K562 (cell line): ENCODE measurements around the gene MIDN. TPM values are rescaled to one million over a fixed set of nuclear protein-coding genes. Genes with fewer than 3 reads are reported as not detected.

Experiments used
- CHD2 ChIP-seq: IDR thresholded peaks from 2 replicates; pipeline ENCODE4 v1.6.1; 2011; ENCODE audit warnings: low read depth, low read length
- NFATC3 ChIP-seq: fragments of 450-650 bp; IDR thresholded peaks from 2 replicates; pipeline ENCODE4 v1.6.1; 2017; ENCODE audit warnings: mild to moderate bottlenecking
- NR3C1 ChIP-seq: sonication (generic); formaldehyde crosslinking; IDR thresholded peaks from 2 replicates; pipeline ENCODE4 v1.8.1; 2022; ENCODE audit warnings: missing genetic modification reagents
- PCBP2 ChIP-seq: fragments of 200-400 bp; formaldehyde crosslinking; IDR thresholded peaks from 2 replicates; pipeline ENCODE4 v1.6.1; 2018; ENCODE audit warnings: low read length, low read depth, mild to moderate bottlenecking, moderate library complexity; ENCODE audit not compliant: poor library complexity, severe bottlenecking
- POLR2AphosphoS5 ChIP-seq: IDR thresholded peaks from 2 replicates; pipeline ENCODE4 v1.6.1; 2011; ENCODE audit warnings: mild to moderate bottlenecking, low read depth, low read length, moderate library complexity; ENCODE audit not compliant: control insufficient read depth, insufficient read depth
- SUPT5H ChIP-seq: fragments of 450-650 bp; IDR thresholded peaks from 2 replicates; pipeline ENCODE4 v1.6.1; 2016
- U2AF2 ChIP-seq: fragments of 200-400 bp; formaldehyde crosslinking; optimal IDR thresholded peaks from 2 replicates; pipeline ENCODE3; 2017; ENCODE audit warnings: low read depth, mild to moderate bottlenecking, low read length
- ZNF232 ChIP-seq: sonication (generic); formaldehyde crosslinking; IDR thresholded peaks from 2 replicates; pipeline ENCODE4 v1.8.0; 2022; ENCODE audit warnings: mild to moderate bottlenecking, missing genetic modification reagents
- ZNF707 ChIP-seq: fragments of 250-450 bp; sonication (Bioruptor Pico); conservative IDR thresholded peaks from 2 replicates; pipeline ENCODE4 v1.8.0; 2022; ENCODE audit warnings: inconsistent platforms, mild to moderate bottlenecking, moderate library complexity
- polyA plus RNA-seq, 8 experiments: library from polyadenylated mRNA; depleted of rRNA in 4 of 8; stranded (reverse) in 5 of 8; unstranded in 3 of 8; fragments of >200 nt; fragmentation: Nextera tagmentation in 2 of 8; fragmentation: Illumina TruSeq in 1 of 8; extraction: Ambion mirVana in 2 of 8; extraction: Trizol in 1 of 8; gene quantifications; 2 replicates each; pipeline versions ENCODE4 v1.2.1 to v1.2.3, GENCODE V29; 2011 to 2014; ENCODE audit warnings: inconsistent platforms in 1 of 8, missing spikeins in 1 of 8
- total RNA-seq, 7 experiments: library from RNA; depleted of rRNA in 6 of 7; stranded (reverse); fragments of >200 nt in 6 of 7; fragmentation: Illumina TruSeq in 2 of 7; extraction: Trizol in 2 of 7; gene quantifications; 2 replicates each; pipeline versions ENCODE4 v1.2.1 to v1.2.3, GENCODE V29; 2011 to 2021; ENCODE audit warnings: low replicate concordance in 1 of 7
- TF ChIP-seq, protein P1 (sequence below): fragments of 450-650 bp; IDR thresholded peaks from 2 replicates; pipeline ENCODE4 v1.6.1; 2016; ENCODE audit warnings: mild to moderate bottlenecking, moderate library complexity
- TF ChIP-seq, protein P2 (sequence below): IDR thresholded peaks from 2 replicates; pipeline ENCODE4 v1.6.1; 2014; ENCODE audit warnings: antibody characterized with exemption
- TF ChIP-seq, protein P3 (sequence below): fragments of 250-450 bp; sonication (Bioruptor Pico); IDR thresholded peaks from 2 replicates; pipeline ENCODE4 v1.5.1; 2021; ENCODE audit warnings: mild to moderate bottlenecking
- TF ChIP-seq, protein P4 (sequence below): fragments of 250-450 bp; sonication (Bioruptor Pico); IDR thresholded peaks from 2 replicates; pipeline ENCODE4 v1.8.0; 2022; ENCODE audit warnings: moderate library complexity, mild to moderate bottlenecking, inconsistent platforms

MIDN gene
- total and polyA plus RNA-seq, 9 of the 15 experiments (the other 6 are each of a cell fraction or from before 2014, with no cell fraction given) = 0.17 to 120 (median 10.1) TPM

DNA sequence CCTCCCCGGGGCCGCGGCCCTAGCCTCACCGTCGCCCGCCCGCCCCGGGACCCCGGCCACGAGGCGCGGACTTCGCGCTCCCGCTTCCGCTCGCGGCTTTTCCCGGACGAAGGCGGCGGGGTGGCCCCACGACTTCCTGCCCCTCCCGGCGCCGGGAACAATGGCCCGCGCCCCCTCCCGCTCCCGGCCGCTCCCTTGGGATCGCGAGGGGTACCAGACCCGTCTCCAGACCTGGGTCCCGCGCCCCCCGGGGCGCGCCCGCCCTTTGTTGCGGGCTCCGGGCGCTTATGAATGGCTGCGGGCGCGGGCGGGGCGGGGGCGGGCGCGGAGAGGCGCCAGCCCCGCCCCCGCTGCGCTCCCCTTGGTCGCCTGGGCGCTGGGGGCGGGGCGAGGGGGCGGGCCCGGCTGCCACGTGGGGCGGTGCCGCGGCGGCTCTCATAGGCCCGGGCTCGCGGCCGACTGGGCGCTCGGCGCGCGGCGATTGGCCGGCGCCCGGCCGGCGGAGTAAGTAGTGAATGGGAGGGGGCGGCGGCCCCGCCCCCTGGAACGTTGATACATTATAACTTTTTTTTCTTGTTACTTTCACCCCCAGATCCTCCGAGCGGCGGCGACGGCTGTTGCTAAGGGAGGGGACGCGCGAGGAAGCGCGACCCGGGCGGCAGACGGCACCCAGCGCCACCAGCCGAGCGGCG is 1.1 kb downstream of the MIDN start (continued):
- TF ChIP-seq, protein P1, sequence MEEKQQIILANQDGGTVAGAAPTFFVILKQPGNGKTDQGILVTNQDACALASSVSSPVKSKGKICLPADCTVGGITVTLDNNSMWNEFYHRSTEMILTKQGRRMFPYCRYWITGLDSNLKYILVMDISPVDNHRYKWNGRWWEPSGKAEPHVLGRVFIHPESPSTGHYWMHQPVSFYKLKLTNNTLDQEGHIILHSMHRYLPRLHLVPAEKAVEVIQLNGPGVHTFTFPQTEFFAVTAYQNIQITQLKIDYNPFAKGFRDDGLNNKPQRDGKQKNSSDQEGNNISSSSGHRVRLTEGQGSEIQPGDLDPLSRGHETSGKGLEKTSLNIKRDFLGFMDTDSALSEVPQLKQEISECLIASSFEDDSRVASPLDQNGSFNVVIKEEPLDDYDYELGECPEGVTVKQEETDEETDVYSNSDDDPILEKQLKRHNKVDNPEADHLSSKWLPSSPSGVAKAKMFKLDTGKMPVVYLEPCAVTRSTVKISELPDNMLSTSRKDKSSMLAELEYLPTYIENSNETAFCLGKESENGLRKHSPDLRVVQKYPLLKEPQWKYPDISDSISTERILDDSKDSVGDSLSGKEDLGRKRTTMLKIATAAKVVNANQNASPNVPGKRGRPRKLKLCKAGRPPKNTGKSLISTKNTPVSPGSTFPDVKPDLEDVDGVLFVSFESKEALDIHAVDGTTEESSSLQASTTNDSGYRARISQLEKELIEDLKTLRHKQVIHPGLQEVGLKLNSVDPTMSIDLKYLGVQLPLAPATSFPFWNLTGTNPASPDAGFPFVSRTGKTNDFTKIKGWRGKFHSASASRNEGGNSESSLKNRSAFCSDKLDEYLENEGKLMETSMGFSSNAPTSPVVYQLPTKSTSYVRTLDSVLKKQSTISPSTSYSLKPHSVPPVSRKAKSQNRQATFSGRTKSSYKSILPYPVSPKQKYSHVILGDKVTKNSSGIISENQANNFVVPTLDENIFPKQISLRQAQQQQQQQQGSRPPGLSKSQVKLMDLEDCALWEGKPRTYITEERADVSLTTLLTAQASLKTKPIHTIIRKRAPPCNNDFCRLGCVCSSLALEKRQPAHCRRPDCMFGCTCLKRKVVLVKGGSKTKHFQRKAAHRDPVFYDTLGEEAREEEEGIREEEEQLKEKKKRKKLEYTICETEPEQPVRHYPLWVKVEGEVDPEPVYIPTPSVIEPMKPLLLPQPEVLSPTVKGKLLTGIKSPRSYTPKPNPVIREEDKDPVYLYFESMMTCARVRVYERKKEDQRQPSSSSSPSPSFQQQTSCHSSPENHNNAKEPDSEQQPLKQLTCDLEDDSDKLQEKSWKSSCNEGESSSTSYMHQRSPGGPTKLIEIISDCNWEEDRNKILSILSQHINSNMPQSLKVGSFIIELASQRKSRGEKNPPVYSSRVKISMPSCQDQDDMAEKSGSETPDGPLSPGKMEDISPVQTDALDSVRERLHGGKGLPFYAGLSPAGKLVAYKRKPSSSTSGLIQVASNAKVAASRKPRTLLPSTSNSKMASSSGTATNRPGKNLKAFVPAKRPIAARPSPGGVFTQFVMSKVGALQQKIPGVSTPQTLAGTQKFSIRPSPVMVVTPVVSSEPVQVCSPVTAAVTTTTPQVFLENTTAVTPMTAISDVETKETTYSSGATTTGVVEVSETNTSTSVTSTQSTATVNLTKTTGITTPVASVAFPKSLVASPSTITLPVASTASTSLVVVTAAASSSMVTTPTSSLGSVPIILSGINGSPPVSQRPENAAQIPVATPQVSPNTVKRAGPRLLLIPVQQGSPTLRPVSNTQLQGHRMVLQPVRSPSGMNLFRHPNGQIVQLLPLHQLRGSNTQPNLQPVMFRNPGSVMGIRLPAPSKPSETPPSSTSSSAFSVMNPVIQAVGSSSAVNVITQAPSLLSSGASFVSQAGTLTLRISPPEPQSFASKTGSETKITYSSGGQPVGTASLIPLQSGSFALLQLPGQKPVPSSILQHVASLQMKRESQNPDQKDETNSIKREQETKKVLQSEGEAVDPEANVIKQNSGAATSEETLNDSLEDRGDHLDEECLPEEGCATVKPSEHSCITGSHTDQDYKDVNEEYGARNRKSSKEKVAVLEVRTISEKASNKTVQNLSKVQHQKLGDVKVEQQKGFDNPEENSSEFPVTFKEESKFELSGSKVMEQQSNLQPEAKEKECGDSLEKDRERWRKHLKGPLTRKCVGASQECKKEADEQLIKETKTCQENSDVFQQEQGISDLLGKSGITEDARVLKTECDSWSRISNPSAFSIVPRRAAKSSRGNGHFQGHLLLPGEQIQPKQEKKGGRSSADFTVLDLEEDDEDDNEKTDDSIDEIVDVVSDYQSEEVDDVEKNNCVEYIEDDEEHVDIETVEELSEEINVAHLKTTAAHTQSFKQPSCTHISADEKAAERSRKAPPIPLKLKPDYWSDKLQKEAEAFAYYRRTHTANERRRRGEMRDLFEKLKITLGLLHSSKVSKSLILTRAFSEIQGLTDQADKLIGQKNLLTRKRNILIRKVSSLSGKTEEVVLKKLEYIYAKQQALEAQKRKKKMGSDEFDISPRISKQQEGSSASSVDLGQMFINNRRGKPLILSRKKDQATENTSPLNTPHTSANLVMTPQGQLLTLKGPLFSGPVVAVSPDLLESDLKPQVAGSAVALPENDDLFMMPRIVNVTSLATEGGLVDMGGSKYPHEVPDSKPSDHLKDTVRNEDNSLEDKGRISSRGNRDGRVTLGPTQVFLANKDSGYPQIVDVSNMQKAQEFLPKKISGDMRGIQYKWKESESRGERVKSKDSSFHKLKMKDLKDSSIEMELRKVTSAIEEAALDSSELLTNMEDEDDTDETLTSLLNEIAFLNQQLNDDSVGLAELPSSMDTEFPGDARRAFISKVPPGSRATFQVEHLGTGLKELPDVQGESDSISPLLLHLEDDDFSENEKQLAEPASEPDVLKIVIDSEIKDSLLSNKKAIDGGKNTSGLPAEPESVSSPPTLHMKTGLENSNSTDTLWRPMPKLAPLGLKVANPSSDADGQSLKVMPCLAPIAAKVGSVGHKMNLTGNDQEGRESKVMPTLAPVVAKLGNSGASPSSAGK = peak; percentile 84
- TF ChIP-seq U2AF2 = no peak
- no peak for TF ChIP-seq PCBP2
- TF ChIP-seq, protein P2, sequence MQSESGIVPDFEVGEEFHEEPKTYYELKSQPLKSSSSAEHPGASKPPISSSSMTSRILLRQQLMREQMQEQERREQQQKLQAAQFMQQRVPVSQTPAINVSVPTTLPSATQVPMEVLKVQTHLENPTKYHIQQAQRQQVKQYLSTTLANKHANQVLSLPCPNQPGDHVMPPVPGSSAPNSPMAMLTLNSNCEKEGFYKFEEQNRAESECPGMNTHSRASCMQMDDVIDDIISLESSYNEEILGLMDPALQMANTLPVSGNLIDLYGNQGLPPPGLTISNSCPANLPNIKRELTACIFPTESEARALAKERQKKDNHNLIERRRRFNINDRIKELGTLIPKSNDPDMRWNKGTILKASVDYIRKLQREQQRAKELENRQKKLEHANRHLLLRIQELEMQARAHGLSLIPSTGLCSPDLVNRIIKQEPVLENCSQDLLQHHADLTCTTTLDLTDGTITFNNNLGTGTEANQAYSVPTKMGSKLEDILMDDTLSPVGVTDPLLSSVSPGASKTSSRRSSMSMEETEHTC = no peak
- no peak for TF ChIP-seq ZNF707 (CRISPR knock-in tag)
- TF ChIP-seq ZNF232 = no peak
- TF ChIP-seq, protein P3, sequence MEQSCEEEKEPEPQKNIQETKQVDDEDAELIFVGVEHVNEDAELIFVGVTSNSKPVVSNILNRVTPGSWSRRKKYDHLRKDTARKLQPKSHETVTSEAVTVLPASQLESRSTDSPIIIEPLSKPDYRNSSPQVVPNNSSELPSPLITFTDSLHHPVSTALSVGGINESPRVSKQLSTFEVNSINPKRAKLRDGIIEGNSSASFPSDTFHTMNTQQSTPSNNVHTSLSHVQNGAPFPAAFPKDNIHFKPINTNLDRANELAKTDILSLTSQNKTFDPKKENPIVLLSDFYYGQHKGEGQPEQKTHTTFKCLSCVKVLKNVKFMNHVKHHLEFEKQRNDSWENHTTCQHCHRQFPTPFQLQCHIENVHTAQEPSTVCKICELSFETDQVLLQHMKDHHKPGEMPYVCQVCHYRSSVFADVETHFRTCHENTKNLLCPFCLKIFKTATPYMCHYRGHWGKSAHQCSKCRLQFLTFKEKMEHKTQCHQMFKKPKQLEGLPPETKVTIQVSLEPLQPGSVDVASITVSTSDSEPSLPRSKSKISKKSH = no peak; the same call in 1 of the 2 replicates
- no peak for TF ChIP-seq CHD2
- TF ChIP-seq, protein P4, sequence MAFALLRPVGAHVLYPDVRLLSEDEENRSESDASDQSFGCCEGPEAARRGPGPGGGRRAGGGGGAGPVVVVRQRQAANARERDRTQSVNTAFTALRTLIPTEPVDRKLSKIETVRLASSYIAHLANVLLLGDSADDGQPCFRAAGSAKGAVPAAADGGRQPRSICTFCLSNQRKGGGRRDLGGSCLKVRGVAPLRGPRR = no peak
- TF ChIP-seq POLR2AphosphoS5 = peak; percentile 70; the same call in 1 of the 2 replicates
- TF ChIP-seq NFATC3 = no peak
- peak; percentile 89; the same call in 1 of the 2 replicates for TF ChIP-seq NR3C1 (CRISPR knock-in tag)
- peak; percentile 69 for TF ChIP-seq SUPT5H
